ENCODE measurements around the gene CENPK.
"Not testable (repeated sequence)": the region's sequence is repeated elsewhere in the genome, so short reads cannot be mapped to it uniquely, and the experiment has no call there.

The CENPK gene

GRCh38 chr5:65562731-65563701, at the start of gene CENPK, which contains the start of gene PPWD1:
TSS of gene CENPK (minus strand) at chr5:65563168. CDS start at chr5:65554907, 8,261 bp downstream.
TSS of gene PPWD1 (plus strand) at chr5:65563296. CDS start at chr5:65563311, 15 bp downstream.
- DNase-seq, result peak; percentile 95

GRCh38 chr5:65612298-65612907, 49.4 kb upstream of the CENPK start:
- no peak for DNase-seq

- DNase-seq, result peak; percentile 51
Observed at GRCh38 chr5:65611524-65611923, 48.6 kb upstream of the CENPK start.

GRCh38 chr5:65601761-65602160, 38.8 kb upstream of the CENPK start:
- DNase-seq, result not testable (repeated sequence)

GRCh38 chr5:65588694-65589093, 25.7 kb upstream of the CENPK start:
- DNase-seq, result no peak

- DNase-seq, result no peak
Observed at GRCh38 chr5:65577141-65577540, 14.2 kb upstream of the CENPK start.

GRCh38 chr5:65570598-65571226, 7.7 kb upstream of the CENPK start:
- no peak for DNase-seq

- DNase-seq, result no peak
Observed at GRCh38 chr5:65566505-65566904, 3.5 kb upstream of the CENPK start.

- no peak for DNase-seq
Observed at GRCh38 chr5:65563777-65564176, 809 bp upstream of the CENPK start.

GRCh38 chr5:65556718-65557117, 6.2 kb downstream of the CENPK start:
- no peak for DNase-seq

GRCh38 chr5:65556181-65556580, 6.8 kb downstream of the CENPK start:
- no peak for DNase-seq

- no peak for DNase-seq
Observed at GRCh38 chr5:65555287-65555686, 7.7 kb downstream of the CENPK start.

- DNase-seq, result no peak
Observed at GRCh38 chr5:65553941-65554340, 9.0 kb downstream of the CENPK start.

GRCh38 chr5:65548281-65548680, 14.7 kb downstream of the CENPK start:
- DNase-seq, result no peak

- no peak for DNase-seq
Observed at GRCh38 chr5:65546141-65546540, 16.8 kb downstream of the CENPK start.

- DNase-seq, result no peak
Observed at GRCh38 chr5:65544473-65544872, 18.5 kb downstream of the CENPK start.

- DNase-seq, result no peak
Observed at GRCh38 chr5:65539827-65540226, 23.1 kb downstream of the CENPK start.

GRCh38 chr5:65535529-65535987, 27.4 kb downstream of the CENPK start:
- DNase-seq, result no peak

GRCh38 chr5:65530904-65531303, 32.1 kb downstream of the CENPK start:
- no peak for DNase-seq

- DNase-seq, result no peak
Observed at GRCh38 chr5:65525726-65526125, 37.2 kb downstream of the CENPK start.

- DNase-seq, result no peak
Observed at GRCh38 chr5:65512170-65512937, 50.6 kb downstream of the CENPK start.

- no peak for DNase-seq
Observed at GRCh38 chr5:65508978-65509377, 54.0 kb downstream of the CENPK start.

- DNase-seq, result no peak
Observed at GRCh38 chr5:65506961-65507360, 56.0 kb downstream of the CENPK start.
